ENCODE measurements around the gene TNK1.

TNK1 gene

DNA sequence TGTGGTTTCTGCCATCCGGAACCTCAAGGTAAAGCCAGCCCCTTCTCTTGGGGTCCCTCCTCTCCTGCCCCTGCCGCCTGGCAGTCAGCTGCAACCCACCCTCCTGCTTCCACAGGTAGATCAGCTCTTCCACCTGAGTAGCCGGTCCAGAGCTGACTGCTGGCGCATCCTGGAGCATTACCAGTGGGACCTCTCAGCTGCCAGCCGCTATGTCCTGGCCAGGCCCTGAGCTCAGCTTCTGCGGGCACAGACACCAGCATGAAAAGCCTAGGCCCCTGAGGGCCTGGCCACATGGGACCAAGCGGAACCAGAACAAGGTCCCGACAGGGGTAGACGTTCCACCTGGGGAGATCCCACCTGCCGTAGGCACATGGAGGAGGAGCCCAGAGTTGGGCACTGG, 8.0 kb downstream of the TNK1 start:
- 0 out of 2 replicates have a peak, but pooled peaks cover 3% of the 10 kb centered on the region for H3F3A ChIP-seq (ENCODE audit: insufficient read depth)
- no peak overlapping the region for H3K4me2 ChIP-seq (ENCODE audit: low read depth, low read length, poor library complexity, severe bottlenecking)
- H3K9me2 ChIP-seq (replicated peaks; ENCODE audit: insufficient read depth, low read length), result no peaks in the 10 kb centered on the region
- no peak overlapping the region for H3K4me3 ChIP-seq (ENCODE audit: insufficient read depth, low read length, poor library complexity, severe bottlenecking)
- H3K9ac ChIP-seq (ENCODE audit: low read length), result no peak overlapping the region
- no peaks in the 10 kb centered on the region for H3K27me3 ChIP-seq (ENCODE audit: low read length)
- H3K79me2 ChIP-seq (ENCODE audit: insufficient read depth, low read length), result no peaks in the 10 kb centered on the region
- no peak overlapping the region for H2AFZ ChIP-seq (ENCODE audit: low read depth, low read length, severe bottlenecking)
- no peaks in the 10 kb centered on the region for H4K20me1 ChIP-seq (ENCODE audit: low read depth, low read length)
- H3K9me3 ChIP-seq (ENCODE audit: insufficient read depth, low read length), result no peaks in the 10 kb centered on the region
- H3K36me3 ChIP-seq (ENCODE audit: low read length), result no peaks in the 10 kb centered on the region
- no peak overlapping the region for H3K27ac ChIP-seq (ENCODE audit: low read depth, low read length)
- no peak for TF ChIP-seq EZH2phosphoT487 (conservative IDR thresholded peaks at IDR 0.05; ENCODE audit: low read length)
- TF ChIP-seq, protein P1, sequence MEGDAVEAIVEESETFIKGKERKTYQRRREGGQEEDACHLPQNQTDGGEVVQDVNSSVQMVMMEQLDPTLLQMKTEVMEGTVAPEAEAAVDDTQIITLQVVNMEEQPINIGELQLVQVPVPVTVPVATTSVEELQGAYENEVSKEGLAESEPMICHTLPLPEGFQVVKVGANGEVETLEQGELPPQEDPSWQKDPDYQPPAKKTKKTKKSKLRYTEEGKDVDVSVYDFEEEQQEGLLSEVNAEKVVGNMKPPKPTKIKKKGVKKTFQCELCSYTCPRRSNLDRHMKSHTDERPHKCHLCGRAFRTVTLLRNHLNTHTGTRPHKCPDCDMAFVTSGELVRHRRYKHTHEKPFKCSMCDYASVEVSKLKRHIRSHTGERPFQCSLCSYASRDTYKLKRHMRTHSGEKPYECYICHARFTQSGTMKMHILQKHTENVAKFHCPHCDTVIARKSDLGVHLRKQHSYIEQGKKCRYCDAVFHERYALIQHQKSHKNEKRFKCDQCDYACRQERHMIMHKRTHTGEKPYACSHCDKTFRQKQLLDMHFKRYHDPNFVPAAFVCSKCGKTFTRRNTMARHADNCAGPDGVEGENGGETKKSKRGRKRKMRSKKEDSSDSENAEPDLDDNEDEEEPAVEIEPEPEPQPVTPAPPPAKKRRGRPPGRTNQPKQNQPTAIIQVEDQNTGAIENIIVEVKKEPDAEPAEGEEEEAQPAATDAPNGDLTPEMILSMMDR (IDR thresholded peaks at IDR 0.05; ENCODE audit: insufficient read depth, low read length, poor library complexity, severe bottlenecking), result no peak

DNA sequence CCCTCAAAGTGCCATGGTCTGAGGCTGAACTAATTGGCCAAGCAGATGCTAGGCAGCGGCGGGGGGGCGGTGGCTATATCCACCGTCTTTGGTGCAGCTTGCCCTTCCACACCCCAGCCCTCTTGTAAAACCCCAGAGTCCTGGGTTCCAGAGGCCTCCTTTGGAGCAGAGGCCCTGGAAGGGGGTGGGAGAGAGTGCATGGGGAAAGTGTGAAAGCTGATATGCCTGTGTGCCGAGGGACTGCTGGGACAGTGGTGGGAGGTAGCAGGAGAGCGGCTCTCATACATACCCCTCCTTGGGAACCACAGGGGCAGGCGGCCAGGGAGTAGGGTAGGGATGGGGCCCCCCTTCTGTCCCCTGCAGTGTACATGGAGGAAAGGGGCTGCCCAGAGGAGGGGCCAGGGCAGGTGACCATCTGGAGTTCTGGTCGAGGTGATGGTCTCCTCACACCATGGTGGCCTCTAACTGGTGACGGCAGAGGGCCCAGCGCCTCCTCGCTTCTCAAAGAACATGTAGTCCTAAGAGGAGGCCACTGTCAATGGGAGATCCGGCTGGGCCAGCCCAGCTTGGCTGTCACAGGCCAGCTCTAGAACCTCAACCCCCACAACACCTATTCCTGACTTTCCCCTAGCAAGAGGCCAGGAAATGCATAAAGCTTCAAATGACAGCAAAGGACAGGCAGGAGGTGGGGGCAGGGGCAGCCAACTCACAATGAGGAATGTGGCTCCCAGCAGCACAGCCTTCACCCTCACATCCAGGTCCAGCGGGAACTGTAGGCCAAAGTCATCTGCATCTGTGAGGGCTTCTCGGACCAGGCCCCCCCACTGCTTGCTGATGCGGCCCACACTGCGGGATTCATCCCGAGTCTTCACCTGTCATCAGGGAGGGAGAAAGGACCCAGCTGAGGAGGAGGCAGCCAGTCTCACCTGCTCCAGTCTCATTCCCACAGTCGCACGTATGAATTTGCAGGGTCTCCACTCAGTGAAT, 9.3 kb downstream of the TNK1 start:
- Histone ChIP-seq H3K9me3 (ENCODE audit: insufficient read depth, low read length) (no peaks in the 10 kb centered on the region), H4K20me1 (ENCODE audit: low read depth, low read length) (no peaks in the 10 kb centered on the region), H3K9me2 (replicated peaks; ENCODE audit: insufficient read depth, low read length) (no peaks in the 10 kb centered on the region), H3K27ac (ENCODE audit: low read depth, low read length) (no peak overlapping the region), H3K36me3 (ENCODE audit: low read length) (no peaks in the 10 kb centered on the region), H3F3A (ENCODE audit: insufficient read depth) (0 out of 2 replicates have a peak, but pooled peaks cover 3% of the 10 kb centered on the region), H3K27me3 (ENCODE audit: low read length) (no peaks in the 10 kb centered on the region), H3K79me2 (ENCODE audit: insufficient read depth, low read length) (no peaks in the 10 kb centered on the region), H2AFZ (ENCODE audit: low read depth, low read length, severe bottlenecking) (no peak overlapping the region), H3K4me2 (ENCODE audit: low read depth, low read length, poor library complexity, severe bottlenecking) (no peak overlapping the region), H3K9ac (ENCODE audit: low read length) (no peak overlapping the region), H3K4me3 (ENCODE audit: insufficient read depth, low read length, poor library complexity, severe bottlenecking) (no peak overlapping the region)
- TF ChIP-seq, protein P1 (IDR thresholded peaks at IDR 0.05; ENCODE audit: insufficient read depth, low read length, poor library complexity, severe bottlenecking), result no peak
- no peak for TF ChIP-seq EZH2phosphoT487 (conservative IDR thresholded peaks at IDR 0.05; ENCODE audit: low read length)

DNA sequence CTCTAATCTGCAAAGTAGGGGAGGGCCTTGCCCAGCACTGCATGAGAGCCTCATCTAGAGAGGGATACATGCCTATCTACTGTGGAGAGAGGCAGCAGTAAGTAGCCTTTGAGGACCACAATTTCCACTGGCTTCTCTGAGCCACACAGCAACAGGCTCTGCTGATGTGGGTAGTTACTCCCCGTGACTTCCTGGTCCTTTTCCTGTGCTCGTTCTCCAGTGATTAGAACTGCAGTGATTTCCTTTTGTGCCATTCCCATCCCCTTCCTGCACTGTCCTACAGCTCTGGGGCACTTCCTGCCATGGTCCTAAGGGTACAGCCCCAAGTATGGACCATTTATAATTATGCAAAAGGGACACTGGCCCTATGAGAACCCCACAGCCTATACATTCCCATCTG, 10.4 kb downstream of the TNK1 start:
- no peaks in the 10 kb centered on the region for H3K27me3 ChIP-seq (ENCODE audit: low read length)
- H3K36me3 ChIP-seq (ENCODE audit: low read length), result no peaks in the 10 kb centered on the region
- no peak overlapping the region for H3K4me3 ChIP-seq (ENCODE audit: insufficient read depth, low read length, poor library complexity, severe bottlenecking)
- H4K20me1 ChIP-seq (ENCODE audit: low read depth, low read length), result no peaks in the 10 kb centered on the region
- H3K79me2 ChIP-seq (ENCODE audit: insufficient read depth, low read length), result no peaks in the 10 kb centered on the region
- no peak overlapping the region for H3K4me2 ChIP-seq (ENCODE audit: low read depth, low read length, poor library complexity, severe bottlenecking)
- H3K9ac ChIP-seq (ENCODE audit: low read length), result no peak overlapping the region
- no peaks in the 10 kb centered on the region for H3K9me3 ChIP-seq (ENCODE audit: insufficient read depth, low read length)
- no peaks in the 10 kb centered on the region for H3K9me2 ChIP-seq (replicated peaks; ENCODE audit: insufficient read depth, low read length)
- no peak overlapping the region for H3K27ac ChIP-seq (ENCODE audit: low read depth, low read length)
- TF ChIP-seq EZH2phosphoT487 (conservative IDR thresholded peaks at IDR 0.05; ENCODE audit: low read length), result no peak
- TF ChIP-seq, protein P1 (IDR thresholded peaks at IDR 0.05; ENCODE audit: insufficient read depth, low read length, poor library complexity, severe bottlenecking), result no peak
- no peak overlapping the region for H2AFZ ChIP-seq (ENCODE audit: low read depth, low read length, severe bottlenecking)
- 0 out of 2 replicates have a peak, but pooled peaks cover 3% of the 10 kb centered on the region for H3F3A ChIP-seq (ENCODE audit: insufficient read depth)

Measured in SU-DHL-6 (cell line).